Karpas-422 (cell line): ENCODE results near the gene GNG2. TPM values are rescaled to one million over a fixed set of nuclear protein-coding genes. Genes with fewer than 3 reads are reported as not detected.

Source experiments
- DNase-seq: peaks from one replicate; pipeline ENCODE4 v3.0.0-alpha.2; 2015
- H2AFZ ChIP-seq: fragments of 200-600 bp; sonication (generic); 2 replicates; pipeline ENCODE4 v1.6.1; 2014; ENCODE audit warnings: antibody characterized with exemption, low read length, mixed read lengths
- H3K27ac ChIP-seq: fragments of 200-600 bp; sonication (generic); 2 replicates; pipeline ENCODE4 v1.5.1; 2014; ENCODE audit warnings: mild to moderate bottlenecking, low read length, moderate library complexity
- H3K27me3 ChIP-seq: fragments of 200-600 bp; sonication (generic); 2 replicates; pipeline ENCODE4 v1.6.1; 2014; ENCODE audit warnings: low read length, mixed read lengths
- H3K36me3 ChIP-seq: fragments of 200-600 bp; sonication (generic); 2 replicates; pipeline ENCODE4 v1.6.1; 2014; ENCODE audit warnings: low read length, mixed read lengths; ENCODE audit not compliant: insufficient read depth
- H3K4me1 ChIP-seq: fragments of 200-600 bp; sonication (generic); 2 replicates; pipeline ENCODE4 v1.6.1; 2014; ENCODE audit warnings: mild to moderate bottlenecking, low read length, mixed read lengths
- H3K4me2 ChIP-seq: fragments of 200-600 bp; sonication (generic); 2 replicates; pipeline ENCODE4 v1.6.1; 2014; ENCODE audit warnings: low read length, low read depth, mild to moderate bottlenecking; ENCODE audit not compliant: poor library complexity, severe bottlenecking
- H3K4me3 ChIP-seq: fragments of 200-600 bp; sonication (generic); 2 replicates; pipeline ENCODE4 v1.5.1; 2014; ENCODE audit warnings: mild to moderate bottlenecking, antibody characterized with exemption, low read length, mixed read lengths
- H3K79me2 ChIP-seq: fragments of 200-600 bp; sonication (generic); 2 replicates; pipeline ENCODE4 v1.6.1; 2014; ENCODE audit warnings: mild to moderate bottlenecking, low read length, mixed read lengths
- H3K9ac ChIP-seq: fragments of 200-600 bp; sonication (generic); 2 replicates; pipeline ENCODE4 v1.6.0; 2014; ENCODE audit warnings: low read length
- H3K9me2 ChIP-seq: fragments of 200-600 bp; sonication (generic), shearing (Covaris generic); replicated peaks from 2 replicates; pipeline ENCODE4 v1.6.0; 2014; ENCODE audit warnings: mild to moderate bottlenecking, low read length, moderate library complexity; ENCODE audit not compliant: insufficient read depth
- H3K9me3 ChIP-seq: fragments of 300-700, 200-600 bp; sonication (generic); 2 replicates; pipeline ENCODE4 v1.6.1; 2014; ENCODE audit warnings: low read length, mixed read lengths
- H4K20me1 ChIP-seq: fragments of 200-600 bp; sonication (generic); 2 replicates; pipeline ENCODE4 v1.6.1; 2014; ENCODE audit warnings: mild to moderate bottlenecking, antibody characterized with exemption, low read length, low read depth; ENCODE audit not compliant: insufficient read depth
- total RNA-seq: library from RNA; depleted of rRNA; stranded (reverse); fragments of >200 nt; shearing (Covaris generic); gene quantifications from 2 replicates; pipeline ENCODE4 v1.2.3, GENCODE V29; 2014; ENCODE audit warnings: low replicate concordance

Gene GNG2
- total RNA-seq, 1 experiment from 2014 or later, result 351 TPM

- DNase-seq, result no peak
- Histone ChIP-seq H3K27ac (no peak overlapping the region), H3K9ac (no peak overlapping the region), H2AFZ (no peak overlapping the region), H4K20me1 (peaks cover 2% of the 10 kb centered on the region; the same call in 1 of the 2 replicates), H3K9me3 (no peaks in the 10 kb centered on the region), H3K79me2 (no peaks in the 10 kb centered on the region), H3K4me2 (no peak overlapping the region), H3K27me3 (no peaks in the 10 kb centered on the region), H3K9me2 (no peaks in the 10 kb centered on the region), H3K4me1 (peaks cover 6% of the 10 kb centered on the region), H3K4me3 (no peak overlapping the region), H3K36me3 (peaks cover 9% of the 10 kb centered on the region; the same call in 1 of the 2 replicates)
These were observed 112.2 kb downstream of the GNG2 start for GRCh38 chr14:51972566-51972965.

- Histone ChIP-seq H3K27me3 (no peaks in the 10 kb centered on the region), H3K36me3 (no peaks in the 10 kb centered on the region), H4K20me1 (no peaks in the 10 kb centered on the region), H3K9ac (no peak overlapping the region), H2AFZ (no peak overlapping the region), H3K79me2 (no peaks in the 10 kb centered on the region), H3K4me2 (no peak overlapping the region), H3K9me3 (no peaks in the 10 kb centered on the region), H3K27ac (no peak overlapping the region), H3K4me3 (no peak overlapping the region), H3K4me1 (peaks cover 24% of the 10 kb centered on the region), H3K9me2 (no peaks in the 10 kb centered on the region)
- no peak for DNase-seq
These were observed 116.7 kb downstream of the GNG2 start for GRCh38 chr14:51977075-51977474.

- no peak for DNase-seq
- no peak overlapping the region for H3K9ac ChIP-seq
- no peaks in the 10 kb centered on the region for H3K9me2 ChIP-seq
- no peaks in the 10 kb centered on the region for H4K20me1 ChIP-seq
- H3K79me2 ChIP-seq, result no peaks in the 10 kb centered on the region
- H3K4me3 ChIP-seq, result no peak overlapping the region
- H2AFZ ChIP-seq, result no peak overlapping the region
- H3K27me3 ChIP-seq, result no peaks in the 10 kb centered on the region
- H3K36me3 ChIP-seq, result no peaks in the 10 kb centered on the region
- peak overlapping the region; percentile 33 for H3K27ac ChIP-seq
- no peaks in the 10 kb centered on the region for H3K9me3 ChIP-seq
- peaks cover 24% of the 10 kb centered on the region for H3K4me1 ChIP-seq
- H3K4me2 ChIP-seq, result no peak overlapping the region
These were observed 118.3 kb downstream of the GNG2 start for GRCh38 chr14:51978681-51979085.

GRCh38 chr14:51979088-51979709 lies 118.8 kb downstream of the GNG2 start:
- Histone ChIP-seq H2AFZ (no peak overlapping the region), H3K9me3 (no peaks in the 10 kb centered on the region)
- DNase-seq, result peak; percentile 94

GRCh38 chr14:51981218-51981854 lies 120.9 kb downstream of the GNG2 start:
- no peak overlapping the region for H3K27ac ChIP-seq
- H3K4me1 ChIP-seq, result peaks cover 24% of the 10 kb centered on the region
- H3K9me3 ChIP-seq, result no peaks in the 10 kb centered on the region
- no peak overlapping the region for H3K4me2 ChIP-seq
- no peaks in the 10 kb centered on the region for H3K36me3 ChIP-seq
- no peaks in the 10 kb centered on the region for H4K20me1 ChIP-seq
- no peaks in the 10 kb centered on the region for H3K9me2 ChIP-seq
- H3K4me3 ChIP-seq, result no peak overlapping the region
- no peaks in the 10 kb centered on the region for H3K27me3 ChIP-seq
- no peaks in the 10 kb centered on the region for H3K79me2 ChIP-seq
- no peak overlapping the region for H2AFZ ChIP-seq
- no peak for DNase-seq
- H3K9ac ChIP-seq, result no peak overlapping the region

More at GRCh38 chr14:51979088-51979709, 118.8 kb downstream of the GNG2 start:
- Histone ChIP-seq H3K4me2 (no peak overlapping the region), H3K27me3 (no peaks in the 10 kb centered on the region), H3K27ac (peak overlapping the region; percentile 33; the same call in 1 of the 2 replicates), H3K36me3 (no peaks in the 10 kb centered on the region), H3K4me3 (no peak overlapping the region), H3K79me2 (no peaks in the 10 kb centered on the region), H3K9ac (no peak overlapping the region), H3K9me2 (no peaks in the 10 kb centered on the region), H4K20me1 (no peaks in the 10 kb centered on the region), H3K4me1 (peaks cover 24% of the 10 kb centered on the region)

- peaks cover 44% of the 10 kb centered on the region for H3K79me2 ChIP-seq
- peaks cover 21% of the 10 kb centered on the region; the same call in 1 of the 2 replicates for H3K36me3 ChIP-seq
- H3K27me3 ChIP-seq, result no peaks in the 10 kb centered on the region
- peak overlapping the region; percentile 38; the same call in 1 of the 2 replicates for H3K27ac ChIP-seq
- peak overlapping the region; percentile 44; the same call in 1 of the 2 replicates for H2AFZ ChIP-seq
- H3K9ac ChIP-seq, result peak overlapping the region; percentile 82
- H3K4me3 ChIP-seq, result peak overlapping the region; percentile 95
- peaks cover 10% of the 10 kb centered on the region; the same call in 1 of the 2 replicates for H4K20me1 ChIP-seq
- no peaks in the 10 kb centered on the region for H3K9me3 ChIP-seq
- peak overlapping the region; percentile 97 for H3K4me2 ChIP-seq
- H3K9me2 ChIP-seq, result no peaks in the 10 kb centered on the region
- H3K4me1 ChIP-seq, result peaks cover 41% of the 10 kb centered on the region
- no peak for DNase-seq
These were observed 127.8 kb downstream of the GNG2 start for GRCh38 chr14:51988221-51988620.

GRCh38 chr14:51989293-51990234 lies 129.2 kb downstream of the GNG2 start, which contains the start of gene RTRAF:
RTRAF (plus strand) TSS chr14:51989546; CDS start chr14:51989640, 94 bp downstream.
- Histone ChIP-seq H3K79me2 (peaks cover 57% of the 10 kb centered on the region), H3K4me1 (peaks cover 47% of the 10 kb centered on the region), H4K20me1 (peaks cover 10% of the 10 kb centered on the region; the same call in 1 of the 2 replicates), H3K9me3 (no peaks in the 10 kb centered on the region), H3K27ac (peak within 1 kb of the TSS; percentile 45; the same call in 1 of the 2 replicates), H3K9me2 (no peaks in the 10 kb centered on the region), H3K9ac (peak within 1 kb of the TSS; percentile 89), H3K27me3 (no peaks in the 10 kb centered on the region), H3K36me3 (peaks cover 34% of the 10 kb centered on the region; the same call in 1 of the 2 replicates), H3K4me3 (peak within 1 kb of the TSS; percentile 95), H2AFZ (peak within 1 kb of the TSS; percentile 80), H3K4me2 (peak within 1 kb of the TSS; percentile 99)
- DNase-seq, result peak; percentile 98
